Measurements from ENCODE around the gene SEZ6. TPM values are rescaled to one million over a fixed set of nuclear protein-coding genes. Genes with fewer than 3 reads are reported as not detected.
A peak's percentile ranks its signal among the peaks of the same experiment; 100 is the strongest.

The SEZ6 gene
- total RNA-seq, 1 experiment from 2014 or later: not detected

DNA sequence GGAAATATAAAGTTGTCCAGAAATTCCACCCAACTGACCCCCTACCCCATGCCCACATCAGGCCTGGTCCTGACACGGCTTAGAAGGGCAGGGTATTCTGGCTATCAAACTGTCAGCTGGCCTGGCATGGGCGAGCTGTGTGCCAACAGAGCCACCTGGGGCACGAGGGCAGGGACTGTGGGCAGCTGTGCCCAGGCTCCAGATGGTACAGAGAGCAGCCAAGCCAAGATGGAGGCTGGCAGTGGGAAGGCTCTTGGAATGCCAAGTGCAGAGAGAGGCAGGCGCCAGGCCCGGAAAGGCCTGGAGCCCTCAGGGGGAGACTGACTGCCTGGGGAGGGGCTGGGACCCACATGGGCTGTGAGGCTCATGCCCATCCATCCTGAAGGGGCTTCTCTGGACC, 30.2 kb downstream of the SEZ6 start:
- DNase-seq (ENCODE audit: low read depth): no peak

DNA sequence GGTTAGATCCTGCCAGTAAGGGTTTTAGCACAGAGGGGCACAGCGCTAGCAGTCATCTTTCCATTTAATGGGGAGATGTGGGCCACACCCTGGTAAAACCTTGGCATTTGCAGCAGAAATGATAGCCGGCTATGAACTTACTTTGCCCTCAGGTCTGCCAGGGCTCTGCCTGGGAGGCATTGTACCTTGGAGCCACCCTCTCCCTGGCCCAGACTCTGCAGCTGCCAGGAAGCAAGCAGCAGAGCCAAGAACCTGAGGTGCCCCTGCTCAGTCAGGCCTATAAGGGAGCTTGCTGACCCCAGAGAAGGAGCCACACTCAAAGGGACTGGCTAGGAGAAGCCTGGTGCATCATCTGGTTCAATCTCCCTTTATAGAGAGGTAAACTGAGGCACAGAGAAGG, 30.8 kb downstream of the SEZ6 start:
- DNase-seq (ENCODE audit: low read depth): no peak

DNA sequence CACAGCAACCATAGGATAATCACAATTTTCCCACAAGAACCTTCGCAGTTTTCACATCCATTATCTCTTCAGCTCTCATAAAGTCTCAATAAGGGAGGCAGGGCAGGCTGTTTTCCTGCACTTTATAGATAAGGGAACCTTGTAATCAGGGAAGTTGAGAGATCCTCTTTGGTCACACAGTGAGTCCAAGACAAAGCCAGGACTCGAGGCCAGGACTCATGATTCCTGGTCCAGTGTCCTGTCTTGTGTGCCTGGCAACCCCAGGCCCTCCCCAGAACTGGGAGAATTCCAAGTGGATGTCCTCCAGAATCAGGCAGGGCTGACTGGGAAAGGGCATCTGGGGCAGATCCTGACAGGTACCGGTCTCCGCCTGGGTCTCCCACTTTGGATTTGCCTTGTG, 31.4 kb downstream of the SEZ6 start:
- DNase-seq (ENCODE audit: low read depth): no peak

DNA sequence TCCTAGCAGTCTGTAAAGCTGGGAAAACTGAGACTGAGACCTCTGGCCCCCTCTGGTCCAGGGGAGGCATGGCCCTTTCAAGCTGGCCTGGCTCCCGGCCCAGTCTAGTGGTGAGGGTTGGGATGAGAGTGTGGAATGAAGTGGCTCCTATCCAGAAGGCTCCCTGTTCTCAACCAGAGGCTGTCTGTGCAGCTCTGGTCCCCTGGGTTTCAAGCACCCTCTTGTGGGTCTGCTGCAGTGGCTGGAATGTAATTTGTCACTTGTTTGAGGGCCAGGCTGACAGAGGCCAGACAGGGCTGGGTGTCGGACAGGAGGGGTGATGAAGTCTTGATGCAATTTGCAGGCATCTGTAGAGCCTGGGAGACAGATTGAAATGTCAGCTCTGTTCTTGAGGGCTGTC, 32.4 kb downstream of the SEZ6 start:
- peak; percentile 22 for DNase-seq (ENCODE audit: low read depth)

DNA sequence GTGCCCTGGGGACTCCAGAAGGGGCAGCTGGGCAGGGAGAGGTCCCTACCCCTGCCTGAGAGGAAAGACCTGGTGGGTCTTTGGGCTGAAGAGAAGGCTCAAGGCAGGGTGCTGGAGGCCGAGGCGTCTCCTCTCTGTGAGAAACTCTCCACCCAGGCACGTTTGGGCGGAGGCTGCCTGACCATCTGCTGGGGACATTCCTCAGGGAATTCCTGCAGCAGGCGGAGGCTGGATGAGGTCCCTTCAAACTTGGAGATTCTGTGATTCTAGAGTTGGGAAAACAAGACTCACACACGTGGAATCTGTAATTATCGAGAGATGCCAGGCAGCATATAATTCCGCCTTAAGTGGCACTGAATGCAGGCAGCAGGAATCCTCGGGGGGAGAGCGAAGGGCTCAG, 33.4 kb downstream of the SEZ6 start:
- DNase-seq (ENCODE audit: low read depth): peak; percentile 32

DNA sequence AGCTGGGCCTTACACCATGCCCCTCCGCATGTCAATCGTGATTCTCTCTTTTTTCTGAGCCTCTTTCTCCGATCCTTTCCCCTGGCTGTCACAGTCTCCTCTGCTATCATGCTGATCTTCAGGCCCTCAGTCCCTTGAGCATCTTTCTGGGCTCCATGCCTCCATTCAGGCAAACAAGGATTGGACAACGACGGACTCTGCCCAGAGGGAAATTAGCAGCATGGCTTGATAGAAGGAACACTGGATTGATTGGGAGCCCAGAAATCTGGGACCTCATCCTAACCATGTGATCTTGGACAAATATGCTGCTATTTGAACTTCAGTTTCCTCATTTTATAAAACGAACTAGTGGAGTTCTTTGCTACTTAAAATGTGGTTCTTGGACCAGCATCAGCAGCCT, 35.0 kb downstream of the SEZ6 start:
- DNase-seq (ENCODE audit: low read depth): no peak

DNA sequence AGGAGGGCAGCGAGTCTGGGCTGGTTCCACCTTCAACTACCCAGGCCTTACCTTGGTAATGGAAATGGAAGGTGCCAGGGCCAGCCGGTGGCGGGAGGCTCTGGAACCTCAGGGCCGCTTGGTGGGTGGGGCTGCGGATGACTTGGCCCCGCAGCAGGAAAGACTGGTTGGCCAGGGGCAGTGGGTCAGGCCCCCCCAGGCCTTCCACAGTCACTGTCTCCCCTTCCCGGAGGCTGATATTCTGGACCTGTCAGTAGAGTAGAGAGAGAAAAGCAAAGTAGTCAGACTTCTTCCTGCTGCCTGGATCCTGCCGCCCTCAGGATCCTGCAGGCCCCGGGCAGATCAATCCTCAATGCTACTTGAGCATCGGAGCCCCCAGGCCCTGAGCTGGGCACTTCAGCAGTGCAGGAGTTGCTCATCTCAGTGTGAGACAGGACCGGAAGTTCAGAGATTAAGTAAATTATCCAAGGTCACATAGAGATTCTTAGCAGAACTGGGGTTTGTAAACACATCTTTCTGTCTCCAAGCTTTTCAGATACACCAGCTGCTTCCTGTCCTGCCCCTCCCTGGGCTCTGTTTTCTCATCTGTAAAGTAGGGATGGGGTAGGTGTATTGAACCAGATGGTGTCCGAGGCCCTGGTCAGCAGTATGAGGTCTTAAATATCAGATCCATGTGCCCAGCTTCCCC, 36.0 kb downstream of the SEZ6 start:
- DNase-seq (ENCODE audit: low read depth): no peak

DNA sequence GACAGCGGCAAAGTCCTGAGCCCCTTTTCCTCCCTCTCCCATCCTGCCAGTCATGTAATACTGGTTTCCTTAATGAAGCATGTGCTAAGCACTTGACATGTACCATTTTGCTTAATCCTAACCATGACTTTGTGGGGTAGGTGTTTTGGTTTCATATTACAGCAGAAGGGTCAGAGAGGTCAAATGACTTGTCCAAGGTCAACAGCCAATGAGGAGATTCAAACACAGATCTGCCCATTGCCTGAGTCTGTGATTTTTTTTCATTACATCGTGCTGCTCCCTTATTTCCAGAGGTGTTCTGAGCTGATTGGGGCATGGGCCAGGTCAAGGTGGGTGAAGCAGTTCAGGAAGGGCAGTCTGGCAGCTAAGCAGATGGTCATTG, 36.9 kb downstream of the SEZ6 start:
- no peak for DNase-seq (ENCODE audit: low read depth)

DNA sequence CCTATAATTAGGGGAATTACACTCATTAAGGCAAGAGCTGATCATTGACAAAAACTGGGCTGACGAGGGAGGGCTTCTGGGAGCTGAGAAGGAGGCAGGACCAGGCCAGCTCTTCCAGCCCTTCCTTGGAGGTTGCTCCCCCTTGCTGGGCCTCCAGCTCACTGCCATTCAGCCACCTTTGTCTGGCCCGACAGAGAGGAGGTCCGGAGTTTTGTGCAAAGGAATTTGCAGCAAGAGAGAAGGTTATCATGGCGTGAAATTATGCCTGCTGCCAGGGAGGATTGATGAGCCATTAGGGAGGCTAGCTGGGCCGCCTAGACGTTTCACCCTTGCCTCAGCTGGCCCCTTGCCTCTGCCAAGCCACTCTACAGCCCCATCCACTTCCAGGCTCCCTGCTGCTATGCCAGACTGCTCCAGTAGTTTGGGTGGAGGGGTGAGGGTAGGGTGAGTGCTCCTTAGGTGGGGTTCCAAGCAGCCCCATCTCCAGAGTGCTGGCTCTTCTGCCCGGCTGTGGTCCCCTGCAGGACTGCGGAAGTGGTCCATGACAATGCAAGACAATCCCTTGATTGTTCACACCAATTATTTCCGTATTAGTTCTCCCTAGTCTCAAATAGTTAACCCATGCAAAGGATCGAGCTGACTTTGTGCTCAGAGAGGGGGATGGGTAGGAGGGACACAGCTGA, 37.5 kb downstream of the SEZ6 start:
- no peak for DNase-seq (ENCODE audit: low read depth)

DNA sequence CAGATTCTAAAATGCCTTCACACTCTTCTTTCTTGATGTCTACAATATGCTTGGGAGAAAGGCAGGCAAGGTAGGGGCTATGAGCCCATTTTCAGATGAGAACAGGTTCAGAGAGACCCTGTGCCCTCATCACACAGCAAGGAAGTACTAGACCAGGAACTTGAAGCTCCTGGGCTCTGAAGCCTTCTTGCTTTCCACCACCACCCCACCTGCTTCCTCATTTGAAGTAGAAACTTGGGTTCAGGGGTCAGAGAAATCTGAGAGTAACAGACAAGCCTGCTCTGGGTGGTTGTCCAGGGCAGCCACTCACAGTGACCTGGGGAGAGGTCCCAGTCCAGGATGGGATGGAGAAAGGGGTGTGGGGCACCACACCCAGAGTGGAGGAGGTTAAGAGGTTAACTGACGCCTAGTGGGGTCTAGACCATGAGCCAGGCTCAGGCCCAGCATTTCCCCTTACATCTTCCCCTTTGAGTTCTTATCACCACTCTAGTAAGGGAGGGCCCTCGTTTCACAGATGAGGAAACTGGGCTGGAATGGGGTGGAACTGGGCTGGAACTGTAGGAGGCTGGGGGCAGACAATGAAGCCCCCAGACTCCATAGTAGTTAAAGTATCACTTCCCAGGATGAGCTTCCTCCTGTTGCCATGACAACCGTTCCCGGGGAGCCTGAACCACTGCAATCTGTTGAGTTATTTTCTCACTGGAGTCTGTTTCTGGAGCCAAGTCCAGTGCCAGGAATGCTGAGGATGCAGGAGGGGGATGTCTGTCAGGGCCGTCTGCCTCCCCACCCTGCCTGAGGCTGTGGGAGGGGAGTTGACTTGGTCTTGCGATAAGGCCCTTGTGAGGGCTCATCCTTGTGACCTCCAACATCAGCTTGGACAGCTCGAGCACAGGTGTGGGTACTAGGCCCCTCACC, 38.4 kb downstream of the SEZ6 start:
- no peak for DNase-seq (ENCODE audit: low read depth)

DNA sequence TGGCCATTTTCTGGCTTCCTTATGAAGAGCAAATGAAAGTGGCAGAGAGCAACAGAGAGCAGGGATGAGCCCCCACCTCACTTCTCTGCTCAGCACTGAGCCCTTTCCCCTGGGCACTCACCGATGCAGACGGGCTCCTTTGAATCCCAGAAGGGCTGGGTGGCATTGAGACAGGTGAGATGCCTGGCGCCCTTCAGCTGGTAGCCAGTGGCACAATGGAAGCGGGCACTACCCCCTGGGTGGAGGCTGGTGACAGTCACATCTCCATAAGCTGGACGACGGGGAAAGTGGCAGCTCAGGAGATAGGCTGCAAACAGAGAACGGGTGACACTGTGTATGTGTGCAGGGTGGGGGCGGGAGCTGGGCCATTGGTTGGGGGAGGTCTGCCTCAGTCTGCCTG, 42.0 kb downstream of the SEZ6 start:
- no peak for DNase-seq (ENCODE audit: low read depth)

DNA sequence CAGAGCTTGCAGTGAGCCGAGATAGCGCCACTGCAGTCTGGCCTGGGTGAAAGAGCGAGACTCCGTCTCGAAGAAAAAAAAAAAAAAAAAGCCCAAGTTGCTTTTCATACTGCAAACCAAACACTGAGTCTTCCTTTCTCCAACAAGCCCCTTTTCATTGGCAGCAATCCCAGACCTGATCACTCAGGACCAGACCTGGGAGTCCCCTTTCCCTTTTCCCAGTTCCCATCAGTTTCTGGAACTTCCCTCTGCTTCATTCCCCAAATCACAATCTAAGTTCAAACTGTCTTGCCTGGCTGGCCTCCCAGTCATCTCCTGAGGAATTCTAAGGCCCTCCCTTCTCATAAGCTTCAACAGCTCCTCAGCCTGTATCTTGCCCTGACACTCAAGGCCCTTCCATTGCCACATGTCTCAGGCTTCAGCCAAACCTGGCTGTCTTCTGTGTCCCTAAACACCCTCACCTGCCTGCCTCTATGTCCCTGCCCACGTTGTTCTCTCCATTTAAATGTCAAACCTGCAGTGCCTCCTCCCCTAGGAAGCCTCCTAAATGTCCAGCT, 42.7 kb downstream of the SEZ6 start:
- DNase-seq (ENCODE audit: low read depth): no peak

DNA sequence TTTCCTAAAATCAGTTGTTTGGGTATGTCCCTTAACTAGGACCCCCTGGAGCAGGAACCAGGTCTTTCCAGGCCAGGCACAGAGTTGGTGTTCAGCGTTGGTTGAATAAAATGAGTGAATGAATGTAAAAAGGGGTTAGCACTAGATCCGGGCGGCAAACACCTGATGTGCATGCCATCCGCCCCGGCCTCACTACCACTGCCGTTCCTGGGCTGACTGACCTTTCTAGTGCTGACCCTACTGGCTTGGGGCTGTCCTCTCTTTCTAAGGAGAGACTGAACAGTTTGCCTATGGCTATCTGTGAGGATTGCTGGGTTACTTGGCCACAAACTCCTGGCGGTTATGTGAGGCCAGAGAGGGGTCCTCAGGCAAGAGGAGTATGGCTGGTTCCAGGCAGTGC, 44.4 kb downstream of the SEZ6 start:
- DNase-seq (ENCODE audit: low read depth): no peak

DNA sequence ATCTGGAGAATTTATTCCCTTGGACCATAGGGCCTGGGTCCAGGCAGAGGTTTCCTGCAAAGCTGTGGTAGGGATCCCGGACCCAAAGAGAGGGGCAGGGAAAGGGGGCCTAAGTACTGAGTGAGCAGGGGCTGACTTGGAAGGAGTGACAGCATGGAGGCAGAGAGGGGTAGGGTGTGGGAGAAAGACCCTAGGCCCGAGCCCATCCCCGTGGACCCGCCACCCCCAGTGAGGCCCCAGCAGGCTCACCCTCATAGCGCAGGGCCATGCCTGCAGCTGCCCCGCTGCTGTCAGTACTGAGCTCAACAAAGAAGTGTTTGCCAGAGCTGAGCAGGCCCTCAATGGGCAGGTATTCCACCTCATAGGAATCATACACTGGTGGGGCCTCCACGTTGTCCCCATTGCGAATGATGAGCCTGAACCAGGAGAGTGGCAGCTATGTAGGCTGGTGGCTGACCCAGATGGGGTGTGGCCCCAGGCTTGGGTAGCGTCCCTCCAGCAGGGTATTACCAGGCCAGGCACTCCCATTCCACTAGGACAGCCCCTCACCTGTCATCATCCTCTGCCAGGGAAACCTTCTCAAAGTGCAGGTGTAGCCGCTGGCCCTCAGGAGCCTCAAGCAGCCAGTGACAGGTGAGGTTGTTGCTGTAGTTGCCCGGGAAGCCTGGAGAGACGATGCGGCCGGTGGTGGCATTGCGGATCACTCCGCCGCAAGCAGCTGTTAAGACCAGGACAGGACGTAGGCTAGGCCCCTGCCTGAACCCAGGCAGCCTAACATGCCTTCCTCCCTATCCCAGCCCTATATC, 45.4 kb downstream of the SEZ6 start:
- no peak for DNase-seq (ENCODE audit: low read depth)

DNA sequence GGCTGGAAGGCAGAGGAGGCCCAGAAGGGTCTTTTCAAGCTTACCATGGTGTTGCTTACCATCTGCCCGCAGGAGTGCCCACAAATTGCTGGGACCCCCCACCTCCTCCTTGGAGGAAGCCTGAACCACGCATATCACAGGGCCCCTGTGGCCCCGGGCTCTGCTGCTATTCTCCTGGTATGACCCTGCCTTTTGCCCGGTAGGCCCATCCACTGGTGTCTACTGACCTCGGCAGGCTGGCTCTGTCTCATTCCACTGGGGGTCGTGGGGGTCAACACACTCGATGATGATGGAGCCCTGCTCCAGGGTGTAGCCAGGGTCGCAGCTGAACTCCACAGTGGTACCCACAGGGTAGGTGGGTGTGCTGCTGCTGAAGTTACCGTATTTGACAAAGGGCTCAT, 46.4 kb downstream of the SEZ6 start:
- no peak for DNase-seq (ENCODE audit: low read depth)

DNA sequence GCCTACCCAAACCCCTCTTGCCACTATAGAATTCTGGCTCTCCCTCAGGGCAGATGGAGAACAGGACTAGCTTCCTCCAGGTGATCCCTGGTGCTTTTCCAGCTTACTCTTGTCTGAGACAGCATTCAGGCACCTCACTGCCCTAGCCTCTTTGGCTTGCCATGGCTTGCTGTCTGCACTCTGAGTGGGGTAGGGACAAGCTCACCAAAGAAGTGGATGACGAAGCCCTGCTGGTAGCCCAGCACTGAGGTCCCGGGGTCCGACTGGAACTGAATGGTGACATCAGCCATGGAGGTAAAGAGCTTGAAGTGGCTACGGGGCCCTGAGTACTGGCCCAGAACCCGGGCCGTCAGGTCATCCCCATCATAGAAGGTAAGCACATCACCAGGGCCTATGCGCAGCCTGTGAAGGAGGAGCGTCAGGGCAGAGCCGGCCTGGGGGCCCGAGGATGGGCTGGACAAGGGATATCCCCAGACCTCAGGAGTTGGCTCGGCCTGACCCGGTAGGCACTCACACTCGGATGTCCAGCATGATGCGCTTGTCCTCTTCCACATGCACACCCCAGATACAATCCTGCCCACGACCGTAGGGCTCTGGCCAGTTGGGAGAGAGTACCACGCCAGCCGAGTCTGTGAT, 46.9 kb downstream of the SEZ6 start:
- DNase-seq (ENCODE audit: low read depth): no peak

DNA sequence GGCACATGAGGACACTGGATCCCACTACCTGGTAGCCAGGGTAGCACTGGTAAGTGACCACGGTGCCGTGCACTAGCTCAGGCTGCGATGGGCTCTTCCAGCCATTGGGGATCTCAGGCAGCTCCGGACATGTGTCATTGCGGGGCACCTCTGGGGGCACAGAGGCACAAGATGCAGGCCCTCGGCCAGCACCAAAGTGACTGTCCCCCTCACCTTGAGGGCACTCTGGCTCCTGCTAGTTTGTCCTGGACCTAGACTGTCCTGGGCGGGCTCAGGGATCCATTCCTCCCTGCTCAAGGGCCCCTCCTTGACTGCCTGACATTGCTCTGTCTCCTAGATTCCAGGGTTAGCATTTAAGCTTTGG, 47.9 kb downstream of the SEZ6 start:
- no peak for DNase-seq (ENCODE audit: low read depth)

DNA sequence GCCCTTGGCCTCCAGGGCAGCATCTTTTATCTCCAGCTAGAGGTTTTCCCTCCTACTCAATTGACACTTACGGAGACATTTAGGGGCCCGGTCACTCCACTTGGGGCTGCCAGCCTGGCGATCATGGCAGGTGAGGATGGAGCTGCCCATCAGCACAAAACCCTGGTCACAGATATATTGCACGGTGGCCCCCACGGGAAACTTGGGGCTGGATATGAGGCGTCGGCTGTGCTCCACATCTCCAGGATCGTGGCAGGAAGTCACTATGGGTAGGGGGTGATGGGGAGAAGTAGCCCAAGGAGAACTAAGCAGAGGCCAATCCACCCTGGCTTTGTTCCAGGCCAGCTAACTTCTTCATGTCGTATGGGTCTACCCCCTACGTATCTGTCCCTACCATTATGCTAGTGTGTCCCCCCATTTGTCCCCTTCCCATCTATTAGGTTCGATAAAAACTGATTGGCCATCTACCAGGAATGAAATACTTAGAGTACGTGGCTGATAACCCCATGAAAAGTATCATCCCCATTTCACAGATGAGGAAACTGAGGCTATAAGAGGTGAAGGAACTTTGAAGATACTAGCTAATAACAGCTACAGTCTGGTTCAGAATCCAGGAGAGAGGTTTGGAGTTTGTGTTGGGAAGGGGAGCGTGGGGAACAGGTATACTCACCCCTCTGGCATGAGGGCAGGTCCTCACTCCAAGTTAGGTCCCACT, 48.4 kb downstream of the SEZ6 start:
- DNase-seq (ENCODE audit: low read depth): no peak

DNA sequence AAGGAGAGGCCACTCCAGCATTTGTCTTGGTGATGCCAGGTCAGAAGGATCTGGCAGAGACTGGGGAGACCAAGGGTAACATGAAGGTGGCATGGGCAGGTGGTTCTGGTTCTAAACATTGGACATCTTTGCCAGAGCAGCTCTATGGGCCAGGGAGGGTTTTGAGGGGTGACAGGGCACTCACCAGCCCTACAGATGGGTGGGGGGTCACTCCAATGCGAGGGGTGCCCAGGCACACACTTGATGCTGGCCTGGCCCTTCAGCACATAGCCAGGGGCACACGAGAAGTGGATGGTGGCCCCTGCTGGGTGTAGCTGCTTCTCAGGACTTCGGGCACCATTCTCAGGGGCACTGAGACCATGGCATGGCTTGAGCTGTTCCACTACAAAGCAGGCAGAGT, 49.0 kb downstream of the SEZ6 start:
- DNase-seq (ENCODE audit: low read depth): no peak

DNA sequence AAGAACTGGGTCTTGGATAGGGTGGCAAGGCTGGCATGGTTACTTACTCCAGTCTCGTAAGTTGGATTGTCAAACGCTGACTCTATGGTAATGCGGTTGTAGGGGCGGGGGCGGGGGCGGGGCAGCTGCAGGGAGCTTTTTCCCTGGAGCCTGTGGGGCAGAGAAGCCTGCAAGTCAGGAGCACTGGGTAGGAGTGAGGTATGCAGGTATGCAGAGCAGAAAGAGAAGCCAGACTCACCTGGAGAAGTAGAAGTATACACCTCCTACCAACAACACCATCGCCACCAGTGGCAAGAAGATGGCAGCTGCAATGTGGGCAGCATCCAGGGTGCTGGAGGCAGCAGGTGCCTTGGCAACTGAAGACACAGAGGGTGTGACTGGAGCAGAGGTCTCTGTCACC, 49.7 kb downstream of the SEZ6 start:
- DNase-seq (ENCODE audit: low read depth): no peak
